ENCODE results near the gene UTF1.

The UTF1 gene

GRCh38 chr10:133235932-133236331 lies 5.9 kb downstream of the UTF1 start:
- no peak overlapping the region for H3K4me3 ChIP-seq (ENCODE audit: low read depth, low read length)
- TF ChIP-seq, protein P1, sequence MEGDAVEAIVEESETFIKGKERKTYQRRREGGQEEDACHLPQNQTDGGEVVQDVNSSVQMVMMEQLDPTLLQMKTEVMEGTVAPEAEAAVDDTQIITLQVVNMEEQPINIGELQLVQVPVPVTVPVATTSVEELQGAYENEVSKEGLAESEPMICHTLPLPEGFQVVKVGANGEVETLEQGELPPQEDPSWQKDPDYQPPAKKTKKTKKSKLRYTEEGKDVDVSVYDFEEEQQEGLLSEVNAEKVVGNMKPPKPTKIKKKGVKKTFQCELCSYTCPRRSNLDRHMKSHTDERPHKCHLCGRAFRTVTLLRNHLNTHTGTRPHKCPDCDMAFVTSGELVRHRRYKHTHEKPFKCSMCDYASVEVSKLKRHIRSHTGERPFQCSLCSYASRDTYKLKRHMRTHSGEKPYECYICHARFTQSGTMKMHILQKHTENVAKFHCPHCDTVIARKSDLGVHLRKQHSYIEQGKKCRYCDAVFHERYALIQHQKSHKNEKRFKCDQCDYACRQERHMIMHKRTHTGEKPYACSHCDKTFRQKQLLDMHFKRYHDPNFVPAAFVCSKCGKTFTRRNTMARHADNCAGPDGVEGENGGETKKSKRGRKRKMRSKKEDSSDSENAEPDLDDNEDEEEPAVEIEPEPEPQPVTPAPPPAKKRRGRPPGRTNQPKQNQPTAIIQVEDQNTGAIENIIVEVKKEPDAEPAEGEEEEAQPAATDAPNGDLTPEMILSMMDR (conservative IDR thresholded peaks at IDR 0.05; ENCODE audit: low read depth, low read length) = no peak
- DNase-seq (ENCODE audit: low read depth) = no peak

DNA sequence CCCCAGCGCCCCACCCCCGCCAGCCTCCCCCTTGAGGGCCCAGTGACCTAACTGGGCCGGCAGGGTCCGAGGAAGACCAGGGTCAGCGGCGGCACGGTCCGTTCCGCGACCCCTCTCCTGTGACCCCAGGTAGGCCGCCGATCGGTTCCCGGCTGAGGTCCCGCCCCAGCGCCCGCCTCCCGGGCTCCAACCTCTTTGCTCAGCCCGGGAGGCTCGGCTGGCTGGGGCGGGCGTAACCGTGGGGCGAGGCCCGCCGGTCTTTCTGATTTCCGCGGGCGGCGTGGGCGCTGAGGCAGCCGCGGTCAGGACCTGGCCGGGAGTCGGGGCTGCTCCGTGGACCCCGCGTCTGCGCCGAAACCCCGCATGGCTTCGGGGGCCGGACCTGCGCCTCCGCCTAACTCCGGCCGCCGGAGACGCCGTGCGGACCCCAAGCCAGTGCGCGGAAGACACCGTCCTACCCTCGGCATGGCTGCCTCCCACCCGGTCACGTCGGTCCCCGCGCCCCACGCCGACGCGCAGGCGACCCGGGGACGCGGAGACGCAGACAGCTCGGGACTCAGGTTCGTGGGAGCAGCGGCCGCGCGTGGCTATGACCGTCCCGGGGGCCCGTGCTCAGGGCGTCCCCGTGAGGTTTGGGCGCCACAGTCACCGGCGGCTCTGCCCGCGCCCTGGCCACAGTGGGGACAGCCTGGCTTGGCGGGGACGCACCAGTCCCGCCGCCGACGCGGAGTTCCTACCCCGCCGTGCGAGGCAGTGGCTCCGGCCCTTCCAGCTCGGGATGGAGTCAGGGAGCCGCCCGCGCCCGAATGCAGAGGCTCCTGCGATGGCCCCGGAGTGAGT lies 6.6 kb downstream of the UTF1 start:
- TF ChIP-seq, protein P1 (conservative IDR thresholded peaks at IDR 0.05; ENCODE audit: low read depth, low read length) = no peak
- H3K4me3 ChIP-seq (ENCODE audit: low read depth, low read length) = no peak overlapping the region
- DNase-seq (ENCODE audit: low read depth) = no peak

- no peak overlapping the region for H3K4me3 ChIP-seq (ENCODE audit: low read depth, low read length)
- no peak for DNase-seq (ENCODE audit: low read depth)
- TF ChIP-seq, protein P1 (conservative IDR thresholded peaks at IDR 0.05; ENCODE audit: low read depth, low read length) = no peak
These were observed 7.2 kb downstream of the UTF1 start for GRCh38 chr10:133237241-133237587.

DNA sequence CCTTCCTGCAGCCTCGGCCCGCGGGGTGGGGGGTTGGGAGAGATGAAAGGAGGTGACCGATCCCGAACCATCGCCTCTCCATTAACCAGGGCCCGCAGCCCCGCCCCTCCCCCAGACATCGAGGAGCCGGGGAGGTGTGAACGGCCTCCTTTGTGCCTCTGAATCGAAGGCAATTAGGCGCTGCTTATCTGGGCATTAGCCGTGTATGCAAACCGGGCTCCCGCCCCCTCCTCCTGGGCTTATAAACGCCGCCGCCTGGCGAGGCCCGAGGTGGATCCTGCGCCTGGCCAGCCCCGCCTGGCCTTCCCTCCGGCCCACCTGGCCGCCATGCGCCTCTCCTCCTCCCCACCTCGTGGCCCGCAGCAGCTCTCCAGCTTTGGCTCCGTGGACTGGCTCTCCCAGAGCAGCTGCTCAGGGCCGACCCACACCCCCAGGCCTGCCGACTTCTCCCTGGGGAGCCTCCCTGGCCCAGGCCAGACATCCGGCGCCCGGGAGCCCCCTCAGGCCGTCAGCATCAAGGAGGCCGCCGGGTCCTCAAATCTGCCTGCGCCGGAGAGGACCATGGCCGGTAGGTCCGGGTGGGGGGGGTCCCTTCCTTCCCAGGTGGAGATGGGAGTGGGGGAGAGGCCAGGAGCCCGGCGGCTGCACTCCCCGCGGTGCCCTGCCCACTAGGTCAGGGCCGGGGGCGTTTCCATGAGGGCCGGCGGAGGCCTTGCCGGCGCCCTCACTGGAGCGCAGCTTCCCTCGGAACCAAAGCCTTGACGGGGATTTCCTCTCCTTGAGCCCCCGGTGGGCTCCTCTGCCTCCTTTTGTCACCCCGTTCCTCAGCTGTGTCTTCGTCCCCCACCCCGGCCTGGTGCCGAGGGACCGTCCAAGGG lies 7.8 kb downstream of the UTF1 start, which contains the start of gene VENTX:
TSS of gene VENTX (plus strand) at position 268 of the 878 bp plus-strand sequence. CDS start at position 328, 60 bp downstream.
- DNase-seq (ENCODE audit: low read depth) = no peak
- TF ChIP-seq, protein P1 (conservative IDR thresholded peaks at IDR 0.05; ENCODE audit: low read depth, low read length) = no peak
- H3K4me3 ChIP-seq (ENCODE audit: low read depth, low read length) = no peak within 1 kb of the TSS

DNA sequence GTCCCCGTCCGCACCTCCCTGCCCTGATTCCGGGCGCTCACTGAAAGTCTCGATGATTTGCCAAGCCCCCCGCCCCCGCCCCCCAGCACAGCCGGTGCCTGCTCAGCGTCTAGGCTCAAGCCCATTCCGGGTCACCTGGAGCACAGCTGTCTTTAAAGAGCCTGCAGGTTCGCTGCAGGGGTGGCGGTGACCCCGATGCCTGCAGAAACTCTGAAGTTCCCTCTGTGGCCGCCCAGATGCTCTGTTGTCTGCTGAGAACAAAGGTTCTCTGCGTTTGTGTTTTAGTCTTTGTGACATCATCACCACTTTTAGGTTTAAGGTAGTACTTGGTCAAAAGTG lies 8.4 kb downstream of the UTF1 start:
- TF ChIP-seq, protein P1 (conservative IDR thresholded peaks at IDR 0.05; ENCODE audit: low read depth, low read length) = no peak
- no peak for DNase-seq (ENCODE audit: low read depth)

DNA sequence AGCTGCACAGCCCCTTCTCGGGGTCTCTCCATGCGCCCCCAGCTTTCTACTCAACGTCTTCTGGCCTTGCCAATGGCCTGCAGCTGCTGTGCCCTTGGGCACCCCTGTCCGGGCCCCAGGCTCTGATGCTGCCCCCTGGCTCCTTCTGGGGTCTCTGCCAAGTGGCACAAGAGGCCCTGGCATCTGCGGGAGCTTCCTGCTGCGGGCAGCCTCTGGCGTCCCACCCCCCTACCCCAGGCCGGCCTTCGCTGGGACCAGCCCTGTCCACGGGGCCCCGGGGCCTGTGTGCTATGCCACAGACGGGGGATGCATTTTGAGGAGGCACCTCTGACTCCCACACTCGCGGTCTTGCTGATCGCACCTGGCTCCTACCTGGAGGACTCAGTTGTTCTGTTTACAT lies 10.0 kb downstream of the UTF1 start:
- H3K4me3 ChIP-seq (ENCODE audit: low read depth, low read length) = no peak overlapping the region
- DNase-seq (ENCODE audit: low read depth) = no peak
- TF ChIP-seq, protein P1 (conservative IDR thresholded peaks at IDR 0.05; ENCODE audit: low read depth, low read length) = no peak

More for the DNA sequence above, 8.4 kb downstream of the UTF1 start:
- H3K4me3 ChIP-seq (ENCODE audit: low read depth, low read length) = no peak overlapping the region
